Measurements from ENCODE around the gene GID8. TPM values are rescaled to one million over a fixed set of nuclear protein-coding genes. Genes with fewer than 3 reads are reported as not detected.

The GID8 gene
- total RNA-seq, 4 donors from 2014 or later, result 22.4 to 30.1 (median 25.6) TPM

DNA sequence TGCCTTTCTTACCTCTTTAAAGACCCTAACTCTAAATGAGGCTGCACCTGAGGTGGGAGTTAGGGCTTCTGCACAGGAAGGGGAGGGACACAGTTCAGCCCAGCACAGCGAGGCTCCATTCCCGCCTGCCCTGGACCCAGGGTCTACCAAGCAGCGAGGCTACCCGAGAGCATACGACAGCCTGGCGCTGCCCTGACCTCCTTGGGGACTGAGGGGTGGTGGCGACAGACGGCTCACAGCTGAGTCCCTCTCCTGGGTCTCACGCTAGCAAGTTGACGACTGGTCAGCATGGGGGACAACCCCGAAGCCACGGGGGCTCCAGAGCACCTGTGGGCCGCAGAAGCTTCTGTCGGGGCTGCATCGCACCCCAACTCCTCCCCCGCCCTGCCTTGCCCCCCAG, 38.9 kb downstream of the GID8 start:
- H3K4me3 ChIP-seq, result no peak overlapping the region
- H3K36me3 ChIP-seq, result no peaks in the 10 kb centered on the region
- H3K9me3 ChIP-seq, result no peaks in the 10 kb centered on the region
- H3K27me3 ChIP-seq, result peaks cover 8 to 100% (median 45%) of the 10 kb centered on the region in 4 donors
- DNase-seq (ENCODE audit: extremely low spot score), result no peak
- intact Hi-C loops (cut with DNase I), result no loop called here
- H3K27ac ChIP-seq (replicated peaks in 1 of 4), result no peak overlapping the region
- TF ChIP-seq POLR2AphosphoS5 (IDR thresholded peaks at IDR 0.05) (no peak), POLR2A (IDR thresholded peaks at IDR 0.05; ENCODE audit: low read depth) (no peak), EP300 (IDR thresholded peaks at IDR 0.05) (no peak)
- TF ChIP-seq, protein P1, sequence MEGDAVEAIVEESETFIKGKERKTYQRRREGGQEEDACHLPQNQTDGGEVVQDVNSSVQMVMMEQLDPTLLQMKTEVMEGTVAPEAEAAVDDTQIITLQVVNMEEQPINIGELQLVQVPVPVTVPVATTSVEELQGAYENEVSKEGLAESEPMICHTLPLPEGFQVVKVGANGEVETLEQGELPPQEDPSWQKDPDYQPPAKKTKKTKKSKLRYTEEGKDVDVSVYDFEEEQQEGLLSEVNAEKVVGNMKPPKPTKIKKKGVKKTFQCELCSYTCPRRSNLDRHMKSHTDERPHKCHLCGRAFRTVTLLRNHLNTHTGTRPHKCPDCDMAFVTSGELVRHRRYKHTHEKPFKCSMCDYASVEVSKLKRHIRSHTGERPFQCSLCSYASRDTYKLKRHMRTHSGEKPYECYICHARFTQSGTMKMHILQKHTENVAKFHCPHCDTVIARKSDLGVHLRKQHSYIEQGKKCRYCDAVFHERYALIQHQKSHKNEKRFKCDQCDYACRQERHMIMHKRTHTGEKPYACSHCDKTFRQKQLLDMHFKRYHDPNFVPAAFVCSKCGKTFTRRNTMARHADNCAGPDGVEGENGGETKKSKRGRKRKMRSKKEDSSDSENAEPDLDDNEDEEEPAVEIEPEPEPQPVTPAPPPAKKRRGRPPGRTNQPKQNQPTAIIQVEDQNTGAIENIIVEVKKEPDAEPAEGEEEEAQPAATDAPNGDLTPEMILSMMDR (IDR thresholded peaks at IDR 0.05), result no peak
- WGBS, result 75% methylated on average over 16 of the region's 16 CpGs
- H3K4me1 ChIP-seq, result peaks cover 7 to 21% (median 13%) of the 10 kb centered on the region in 4 donors

DNA sequence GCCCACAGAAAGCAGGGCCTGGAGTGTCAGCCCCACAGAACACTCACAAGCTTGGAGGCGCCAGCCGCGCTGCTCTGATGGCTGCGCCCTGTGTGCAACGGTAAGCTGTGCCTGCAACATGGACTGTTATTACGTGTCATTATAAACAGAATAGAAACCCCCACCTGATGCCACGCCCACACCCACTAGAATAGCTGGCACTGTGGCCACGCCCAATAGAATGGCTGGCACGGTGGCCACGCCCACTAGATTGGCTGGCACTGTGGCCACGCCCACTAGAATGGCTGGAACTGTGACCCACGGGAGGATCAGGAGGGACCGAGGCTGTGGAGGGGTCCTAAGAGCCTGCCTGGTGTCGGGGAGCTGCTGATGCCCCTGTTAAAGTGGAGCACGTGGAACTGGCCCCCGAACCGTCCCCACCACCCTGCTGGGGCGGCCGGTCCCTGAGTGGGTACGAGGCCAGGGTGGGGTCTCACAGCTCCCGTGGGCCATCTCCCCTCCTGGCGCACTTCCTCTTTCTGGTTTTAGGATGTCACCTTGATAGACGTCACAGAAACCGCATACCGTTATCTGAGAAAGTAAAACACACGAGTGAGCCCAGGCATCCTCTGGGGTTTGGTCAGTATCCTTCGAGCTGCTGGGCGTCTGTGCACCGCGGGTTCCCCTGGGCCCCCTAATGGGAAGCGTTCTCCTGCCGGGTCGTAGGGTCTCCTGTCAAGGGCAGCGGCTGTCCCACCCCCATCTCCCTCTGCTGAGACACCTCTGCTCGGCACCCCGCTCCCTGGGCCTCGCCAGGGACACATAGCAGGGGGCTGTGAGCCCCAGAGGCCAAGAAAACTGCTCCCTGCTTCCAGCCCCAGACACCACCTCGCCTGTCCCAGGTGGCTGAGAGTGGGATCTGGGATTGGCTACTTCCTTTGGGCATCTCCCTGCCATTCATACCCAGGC, 39.9 kb downstream of the GID8 start:
- Histone ChIP-seq H3K27me3 (peaks cover 8 to 100% (median 45%) of the 10 kb centered on the region in 4 donors), H3K4me3 (no peak overlapping the region), H3K36me3 (no peaks in the 10 kb centered on the region), H3K9me3 (no peaks in the 10 kb centered on the region), H3K4me1 (peaks cover 2 to 14% (median 6%) of the 10 kb centered on the region in 4 donors), H3K27ac (replicated peaks in 1 of 4) (no peak overlapping the region)
- no peak for TF ChIP-seq EP300 (IDR thresholded peaks at IDR 0.05)
- TF ChIP-seq POLR2AphosphoS5 (IDR thresholded peaks at IDR 0.05), result no peak
- TF ChIP-seq POLR2A (IDR thresholded peaks at IDR 0.05; ENCODE audit: low read depth), result no peak
- TF ChIP-seq, protein P1 (IDR thresholded peaks at IDR 0.05), result no peak
- 78% methylated on average over 24 of the region's 38 CpGs for WGBS
- DNase-seq (ENCODE audit: extremely low spot score), result no peak
- intact Hi-C loops (cut with DNase I), result no loop called here

DNA sequence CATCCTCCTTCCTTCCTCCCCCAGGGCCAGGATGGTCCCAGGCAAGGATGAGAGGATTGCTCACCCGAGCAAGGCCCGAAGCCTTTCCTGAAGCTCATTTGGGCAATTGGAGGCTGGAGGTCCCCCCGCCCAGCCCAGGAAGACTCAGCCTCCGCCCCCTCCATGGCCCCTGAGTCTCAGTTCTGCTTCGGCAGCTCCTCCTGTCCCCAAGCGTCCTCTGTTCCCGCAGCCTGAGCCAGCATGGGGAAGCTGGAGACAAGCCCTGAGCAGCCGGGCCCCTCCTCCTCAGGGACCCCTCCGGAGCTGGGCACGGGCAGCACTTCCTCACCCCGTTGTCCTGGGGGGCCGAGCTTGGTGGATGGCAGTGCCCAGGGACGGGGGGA, 40.6 kb downstream of the GID8 start:
- no peak for DNase-seq (ENCODE audit: extremely low spot score)
- no peaks in the 10 kb centered on the region for H3K9me3 ChIP-seq
- H3K4me3 ChIP-seq, result no peak overlapping the region
- intact Hi-C loops (cut with DNase I), result no loop called here
- H3K27ac ChIP-seq (replicated peaks in 1 of 4), result no peak overlapping the region
- TF ChIP-seq, protein P1 (IDR thresholded peaks at IDR 0.05), result no peak
- TF ChIP-seq POLR2AphosphoS5 (IDR thresholded peaks at IDR 0.05), result no peak
- no peak for TF ChIP-seq EP300 (IDR thresholded peaks at IDR 0.05)
- no peak for TF ChIP-seq POLR2A (IDR thresholded peaks at IDR 0.05; ENCODE audit: low read depth)
- 78% methylated on average over 6 of the region's 13 CpGs for WGBS
- H3K36me3 ChIP-seq, result no peaks in the 10 kb centered on the region
- peaks cover 0 to 8% (median 0%) of the 10 kb centered on the region in 4 donors for H3K4me1 ChIP-seq
- H3K27me3 ChIP-seq, result peaks cover 8 to 100% (median 38%) of the 10 kb centered on the region in 4 donors

DNA sequence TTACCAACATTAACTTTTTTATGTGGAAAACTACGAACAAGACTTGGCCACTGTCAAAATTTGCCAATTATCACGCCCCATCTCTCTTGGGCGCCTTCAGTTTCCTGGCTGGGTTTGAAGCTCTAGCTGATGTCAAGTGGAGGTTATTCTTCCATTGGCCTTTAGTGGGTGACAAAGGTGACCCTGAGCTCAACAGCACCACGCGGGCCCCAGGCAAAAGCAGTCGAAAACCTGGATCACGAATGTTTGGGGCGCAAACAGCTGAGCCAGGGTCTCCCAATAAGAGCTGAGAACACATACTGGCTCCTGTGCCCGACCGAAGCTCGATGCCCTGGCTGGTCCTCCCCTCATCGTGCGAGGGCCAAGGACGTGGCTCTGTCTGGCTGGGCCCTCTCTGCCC, 41.4 kb downstream of the GID8 start:
- no peak for TF ChIP-seq POLR2AphosphoS5 (IDR thresholded peaks at IDR 0.05)
- TF ChIP-seq POLR2A (IDR thresholded peaks at IDR 0.05; ENCODE audit: low read depth), result no peak
- TF ChIP-seq EP300 (IDR thresholded peaks at IDR 0.05), result no peak
- TF ChIP-seq, protein P1 (IDR thresholded peaks at IDR 0.05), result no peak
- Histone ChIP-seq H3K4me1 (peaks cover 0 to 8% (median 0%) of the 10 kb centered on the region in 4 donors), H3K9me3 (no peaks in the 10 kb centered on the region), H3K27ac (replicated peaks in 1 of 4) (no peak overlapping the region), H3K36me3 (no peaks in the 10 kb centered on the region), H3K27me3 (peaks cover 7 to 100% (median 33%) of the 10 kb centered on the region in 4 donors), H3K4me3 (no peak overlapping the region)
- intact Hi-C loops (cut with DNase I), result no loop called here
- WGBS, result 80% methylated on average over 12 of the region's 14 CpGs
- no peak for DNase-seq (ENCODE audit: extremely low spot score)

Measured in esophagus muscularis mucosa (tissue), 4 donors.